HG03521 (cell line): ENCODE measurements around the gene GHRH.

Experiments used
- ATAC-seq: cut with Tn5 transposase; IDR thresholded peaks from one replicate; pipeline ENCODE4 v1.9.1; 2021; ENCODE audit warnings: mild to moderate bottlenecking, moderate library complexity; ENCODE audit not compliant: unreplicated experiment

The GHRH gene

DNA sequence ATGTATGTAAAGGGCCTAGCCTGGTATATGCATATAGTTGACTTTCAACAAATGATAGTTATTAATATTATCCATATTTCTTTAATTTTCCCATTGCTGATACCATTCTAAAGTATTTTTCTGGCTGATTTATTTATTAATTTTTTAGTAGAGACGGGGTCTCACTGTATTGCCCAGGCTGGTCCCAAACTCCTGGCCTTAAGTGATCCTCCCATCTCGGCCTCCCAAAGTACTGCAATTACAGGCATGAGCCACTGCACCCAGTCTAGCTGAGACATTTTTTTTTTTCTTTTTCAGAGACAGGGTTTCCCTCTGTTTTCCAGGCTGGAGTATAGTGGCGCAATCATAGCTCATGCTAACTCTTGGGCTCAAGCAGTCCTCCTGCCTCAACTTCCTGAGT is 52.4 kb downstream of the GHRH start:
- no peak for ATAC-seq

DNA sequence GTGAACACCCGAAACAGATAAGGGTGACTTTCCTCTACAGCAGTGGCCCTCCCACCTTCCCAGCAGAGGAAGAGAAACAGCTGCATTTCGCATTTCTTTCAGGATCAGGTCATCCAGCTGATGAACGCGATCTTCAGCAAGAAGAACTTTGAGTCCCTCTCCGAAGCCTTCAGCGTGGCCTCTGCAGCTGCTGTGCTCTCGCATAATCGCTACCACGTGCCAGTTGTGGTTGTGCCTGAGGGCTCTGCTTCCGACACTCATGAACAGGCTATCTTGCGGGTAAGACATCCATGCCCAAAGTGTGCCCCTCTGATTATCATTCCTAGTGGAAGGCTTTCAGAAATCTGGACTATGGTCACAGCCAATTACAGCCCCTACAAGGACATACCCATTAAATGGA is 54.4 kb downstream of the GHRH start:
- ATAC-seq: no peak

DNA sequence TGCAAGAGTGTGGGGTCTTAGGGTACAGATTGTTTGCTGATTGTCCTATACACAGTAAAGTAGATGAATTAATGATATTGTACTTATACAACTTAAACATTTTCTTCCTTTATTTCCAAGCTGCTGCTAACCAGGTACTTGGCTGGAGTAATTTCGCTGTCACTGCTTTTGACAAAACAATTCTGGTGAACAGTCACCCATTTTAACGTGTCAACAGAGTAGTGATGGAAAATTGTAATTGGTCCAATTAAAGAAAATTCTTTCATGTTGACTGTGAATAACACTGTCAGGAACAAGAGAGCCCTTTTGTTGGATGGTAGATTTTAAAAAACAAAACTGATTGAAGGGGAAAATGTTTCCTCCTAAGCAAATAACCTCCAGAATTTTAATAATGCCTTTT is 55.8 kb downstream of the GHRH start:
- no peak for ATAC-seq

DNA sequence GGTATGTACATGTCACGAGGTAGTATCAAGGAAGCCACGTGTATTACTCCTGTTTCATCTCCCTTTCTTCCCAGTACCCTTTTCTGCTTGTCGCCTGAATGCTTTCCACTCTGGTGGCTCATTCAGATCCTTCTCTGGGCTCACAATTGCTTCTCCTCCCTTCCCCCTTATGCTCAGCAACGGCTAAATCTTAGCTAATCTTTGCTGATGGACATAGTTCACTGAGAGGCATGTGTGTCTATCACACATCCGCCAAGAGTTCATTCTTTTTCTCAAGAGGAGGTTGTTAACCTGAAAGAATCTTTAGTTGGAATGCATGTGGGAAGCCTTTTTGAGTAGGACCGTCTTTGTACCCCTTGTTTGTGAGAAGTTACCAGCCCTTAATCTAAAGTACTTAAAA is 56.5 kb downstream of the GHRH start:
- ATAC-seq: no peak

DNA sequence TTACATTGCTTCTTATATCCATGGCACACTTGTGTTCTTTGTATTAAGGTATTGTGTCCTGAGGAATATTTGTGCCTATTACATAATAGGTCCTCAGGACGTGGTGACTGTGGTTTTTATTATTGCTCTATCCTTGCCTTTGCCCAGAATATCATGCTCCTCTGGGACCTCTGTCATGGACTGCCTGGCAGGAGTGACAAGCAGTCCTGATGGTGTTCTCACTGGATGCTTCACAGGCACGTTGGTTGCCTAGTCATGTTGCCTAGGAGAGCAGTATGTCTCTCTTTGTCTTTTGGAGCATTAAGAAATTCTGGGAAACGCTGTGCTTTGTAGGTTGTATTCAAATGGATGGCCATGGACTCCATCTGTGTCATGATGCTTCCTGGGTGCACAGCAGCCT is 57.6 kb downstream of the GHRH start:
- ATAC-seq: no peak

DNA sequence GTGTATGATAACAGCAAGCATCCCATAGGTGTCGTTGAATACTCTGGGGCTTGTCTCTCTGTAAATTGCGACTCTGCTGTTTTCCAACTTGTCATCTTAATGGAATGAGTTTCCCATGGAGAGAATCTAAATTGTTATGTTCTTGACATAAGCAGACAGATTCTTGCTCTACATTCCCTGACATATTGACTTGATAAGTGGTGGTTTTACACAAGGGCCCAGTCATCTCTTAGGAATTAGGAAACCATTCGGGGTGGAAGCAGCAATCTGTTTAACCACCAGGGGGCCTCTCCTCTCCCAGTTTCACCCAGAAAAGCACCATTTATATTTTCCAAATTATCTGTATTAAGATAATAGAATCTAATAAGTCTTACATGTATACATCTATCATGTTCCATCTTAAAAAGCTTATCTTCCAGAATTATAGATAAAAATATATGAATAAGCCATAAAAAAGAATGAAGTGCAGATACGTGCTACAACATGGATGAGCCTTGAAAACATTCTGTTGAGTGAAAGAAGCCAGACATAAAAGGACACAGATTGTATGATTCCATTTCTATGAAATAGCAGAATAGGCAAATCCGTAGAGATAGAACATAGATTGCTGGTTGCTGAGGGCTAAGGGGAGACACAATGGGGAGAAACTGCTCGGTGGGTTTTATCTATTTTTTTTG is 59.2 kb downstream of the GHRH start:
- ATAC-seq: no peak

DNA sequence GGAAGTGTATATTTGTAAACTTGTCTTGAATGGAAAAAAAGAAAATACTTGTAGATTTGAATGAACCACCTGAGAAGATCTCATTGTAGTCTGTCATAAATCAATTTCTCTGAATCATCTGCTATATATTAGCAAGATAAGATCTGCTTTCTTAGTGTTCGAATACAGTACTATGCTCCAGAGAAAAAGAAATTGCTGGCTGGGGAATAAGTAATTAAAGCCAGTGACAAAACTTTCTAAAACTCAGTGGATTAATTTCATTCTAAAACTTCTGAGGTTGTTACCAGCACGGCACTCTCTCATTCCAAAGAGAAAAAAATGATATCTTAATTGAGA is 59.8 kb downstream of the GHRH start:
- no peak for ATAC-seq
